Cerebellar cortex (tissue), 1 donor: ENCODE results near the gene MORN1.
"Not testable (repeated sequence)": the region's sequence is repeated elsewhere in the genome, so short reads cannot be mapped to it uniquely, and the experiment has no call there.

Experiments used
- DNase-seq: peaks from one replicate; pipeline ENCODE4 v3.0.0-alpha.2; 2015; ENCODE audit warnings: low spot score

The MORN1 gene

GRCh38 chr1:2304282-2304681 is 87.1 kb downstream of the MORN1 start:
- no peak for DNase-seq

- no peak for DNase-seq
Measured at GRCh38 chr1:2303781-2304180, 87.6 kb downstream of the MORN1 start.

GRCh38 chr1:2303016-2303775 is 88.2 kb downstream of the MORN1 start:
- no peak for DNase-seq

GRCh38 chr1:2302292-2302925 is 88.9 kb downstream of the MORN1 start:
- DNase-seq = no peak

- no peak for DNase-seq
Measured at GRCh38 chr1:2301607-2302291, 89.6 kb downstream of the MORN1 start.

GRCh38 chr1:2300851-2301606 is 90.3 kb downstream of the MORN1 start:
- DNase-seq = no peak

- DNase-seq = no peak
Measured at GRCh38 chr1:2300004-2300771, 91.2 kb downstream of the MORN1 start.

GRCh38 chr1:2299131-2299627 is 92.2 kb downstream of the MORN1 start:
- no peak for DNase-seq

GRCh38 chr1:2298685-2299084 is 92.7 kb downstream of the MORN1 start:
- no peak for DNase-seq

GRCh38 chr1:2297246-2298011 is 93.9 kb downstream of the MORN1 start:
- no peak for DNase-seq

GRCh38 chr1:2296614-2297013 is 94.7 kb downstream of the MORN1 start:
- DNase-seq = no peak

GRCh38 chr1:2296211-2296610 is 95.1 kb downstream of the MORN1 start:
- DNase-seq = not testable (repeated sequence)

- no peak for DNase-seq
Measured at GRCh38 chr1:2295526-2295925, 95.8 kb downstream of the MORN1 start.

- no peak for DNase-seq
Measured at GRCh38 chr1:2294725-2295078, 96.7 kb downstream of the MORN1 start.

GRCh38 chr1:2294033-2294724 is 97.2 kb downstream of the MORN1 start:
- no peak for DNase-seq

- no peak for DNase-seq
Measured at GRCh38 chr1:2292725-2293450, 98.5 kb downstream of the MORN1 start.

GRCh38 chr1:2291577-2291976 is 99.8 kb downstream of the MORN1 start:
- DNase-seq = no peak

GRCh38 chr1:2290595-2291510 is 100.5 kb downstream of the MORN1 start:
- DNase-seq = peak; percentile 69
